Measurements from ENCODE around the gene CTSH. TPM values are rescaled to one million over a fixed set of nuclear protein-coding genes. Genes with fewer than 3 reads are reported as not detected.

Gene CTSH
- total RNA-seq, 4 donors from 2014 or later: 8.6 to 70.2 (median 41.0) TPM

DNA sequence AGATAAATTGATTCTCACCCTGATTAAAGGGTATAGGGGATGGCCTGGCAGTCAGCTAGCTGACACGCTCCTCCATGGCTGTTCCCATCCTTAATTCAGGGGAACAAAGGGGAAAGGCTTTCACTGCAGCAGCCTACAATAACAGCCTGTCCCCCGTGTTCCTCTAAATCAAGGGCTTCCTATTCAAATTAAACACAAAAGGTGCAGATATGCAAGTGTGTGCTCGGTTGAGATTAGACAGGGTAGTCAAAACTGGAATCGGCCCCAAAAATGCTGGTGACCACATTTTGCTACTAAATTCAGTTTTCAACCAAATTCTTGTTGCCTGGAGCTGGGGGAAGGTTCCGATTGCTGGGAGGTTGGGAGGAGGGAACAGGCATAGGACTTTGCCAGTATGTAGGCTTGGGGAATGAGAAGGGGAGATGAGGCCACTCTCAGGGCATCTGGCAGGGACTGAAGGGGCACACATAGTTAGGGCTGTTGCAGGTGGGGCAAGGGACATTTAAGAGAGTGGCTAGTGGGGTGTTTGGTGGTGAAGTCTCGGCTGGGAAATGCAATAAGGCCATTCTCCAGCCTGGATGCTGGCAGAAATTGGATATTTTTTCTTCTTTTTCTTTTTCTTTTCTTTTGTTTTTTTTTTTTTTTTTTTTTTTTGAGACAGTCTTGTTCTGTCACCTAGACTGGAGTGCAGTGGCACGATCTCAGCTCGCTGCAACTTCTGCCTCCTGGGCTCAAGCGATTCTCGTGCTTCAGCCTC is 32.9 kb upstream of the CTSH start:
- intact Hi-C loops (cut with DNase I; ENCODE audit: low total_unique reads) (loop anchor here (5.0 kb wide), 1 partner anchor 65 kb away; no protein-coding TSS in a partner anchor), in situ Hi-C loops (cut with MboI; ENCODE audit: low pct_ligation_motif_present in 1 of 4, low pct_unique_long_range_greater_than_20kb in 1 of 4, low sequenced_read_pairs in 3 of 4) (no loop called here)
- peaks cover 0 to 6% (median 0%) of the 10 kb centered on the region in 4 donors for H3K4me1 ChIP-seq
- no peak for DNase-seq
- TF ChIP-seq, protein P1, sequence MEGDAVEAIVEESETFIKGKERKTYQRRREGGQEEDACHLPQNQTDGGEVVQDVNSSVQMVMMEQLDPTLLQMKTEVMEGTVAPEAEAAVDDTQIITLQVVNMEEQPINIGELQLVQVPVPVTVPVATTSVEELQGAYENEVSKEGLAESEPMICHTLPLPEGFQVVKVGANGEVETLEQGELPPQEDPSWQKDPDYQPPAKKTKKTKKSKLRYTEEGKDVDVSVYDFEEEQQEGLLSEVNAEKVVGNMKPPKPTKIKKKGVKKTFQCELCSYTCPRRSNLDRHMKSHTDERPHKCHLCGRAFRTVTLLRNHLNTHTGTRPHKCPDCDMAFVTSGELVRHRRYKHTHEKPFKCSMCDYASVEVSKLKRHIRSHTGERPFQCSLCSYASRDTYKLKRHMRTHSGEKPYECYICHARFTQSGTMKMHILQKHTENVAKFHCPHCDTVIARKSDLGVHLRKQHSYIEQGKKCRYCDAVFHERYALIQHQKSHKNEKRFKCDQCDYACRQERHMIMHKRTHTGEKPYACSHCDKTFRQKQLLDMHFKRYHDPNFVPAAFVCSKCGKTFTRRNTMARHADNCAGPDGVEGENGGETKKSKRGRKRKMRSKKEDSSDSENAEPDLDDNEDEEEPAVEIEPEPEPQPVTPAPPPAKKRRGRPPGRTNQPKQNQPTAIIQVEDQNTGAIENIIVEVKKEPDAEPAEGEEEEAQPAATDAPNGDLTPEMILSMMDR (IDR thresholded peaks at IDR 0.05): no peak
- TF ChIP-seq POLR2A (IDR thresholded peaks at IDR 0.05): no peak
- no peak for TF ChIP-seq EP300 (IDR thresholded peaks at IDR 0.05; ENCODE audit: low read depth)
- TF ChIP-seq POLR2AphosphoS5 (IDR thresholded peaks at IDR 0.05): no peak
- H3K9me3 ChIP-seq: no peaks in the 10 kb centered on the region
- H3K36me3 ChIP-seq: no peaks in the 10 kb centered on the region
- no peak overlapping the region for H3K27ac ChIP-seq
- WGBS, 2 donors (ENCODE audit: low coverage in 1 of 2): 85 to 91% methylated on average over 5 to 10 of the region's 10 CpGs
- H3K4me3 ChIP-seq: no peak overlapping the region
- H3K27me3 ChIP-seq: no peaks in the 10 kb centered on the region

DNA sequence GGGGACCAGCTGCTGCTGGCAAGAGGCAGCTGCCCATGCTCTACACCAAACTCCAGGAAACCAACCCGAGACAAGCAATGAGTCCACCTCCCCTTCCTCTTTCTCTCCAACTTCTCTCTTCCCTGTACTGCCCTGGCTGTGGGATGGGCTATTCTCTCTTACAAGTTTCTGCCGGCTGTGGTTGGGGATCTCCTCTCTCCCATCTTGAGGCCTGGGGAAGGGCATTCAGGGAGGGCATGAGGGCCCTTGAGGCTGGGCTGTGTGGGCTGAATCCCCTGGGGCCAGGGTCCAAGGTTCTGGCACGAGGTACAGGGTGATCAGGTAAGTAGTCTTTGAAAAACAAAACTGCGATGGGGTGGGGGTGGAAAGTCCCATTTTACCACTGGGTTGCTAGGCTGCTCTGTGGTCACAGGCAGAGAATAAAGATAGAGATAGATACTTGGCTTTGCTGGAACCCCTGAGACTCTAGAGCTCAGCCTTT is 32.3 kb upstream of the CTSH start:
- TF ChIP-seq POLR2A (IDR thresholded peaks at IDR 0.05) (no peak), EP300 (IDR thresholded peaks at IDR 0.05; ENCODE audit: low read depth) (no peak), POLR2AphosphoS5 (IDR thresholded peaks at IDR 0.05) (no peak)
- TF ChIP-seq, protein P1 (IDR thresholded peaks at IDR 0.05): no peak
- Histone ChIP-seq H3K4me1 (peaks cover 0 to 6% (median 0%) of the 10 kb centered on the region in 4 donors), H3K27me3 (no peaks in the 10 kb centered on the region), H3K9me3 (no peaks in the 10 kb centered on the region), H3K27ac (peak overlapping the region in 3 of 4 donors; percentile 8 to 40 (median 37)), H3K4me3 (no peak overlapping the region), H3K36me3 (no peaks in the 10 kb centered on the region)
- 52% methylated on average over 4 of the region's 4 CpGs; no CpG with 5 or more reads in 1 of the 2 donors for WGBS, 2 donors (ENCODE audit: low coverage in 1 of 2)
- DNase-seq: no peak
- intact Hi-C loops (cut with DNase I; ENCODE audit: low total_unique reads): loop anchor here (5.0 kb wide), 1 partner anchor 65 kb away; no protein-coding TSS in a partner anchor
- in situ Hi-C loops (cut with MboI; ENCODE audit: low pct_ligation_motif_present in 1 of 4, low pct_unique_long_range_greater_than_20kb in 1 of 4, low sequenced_read_pairs in 3 of 4): no loop called here

DNA sequence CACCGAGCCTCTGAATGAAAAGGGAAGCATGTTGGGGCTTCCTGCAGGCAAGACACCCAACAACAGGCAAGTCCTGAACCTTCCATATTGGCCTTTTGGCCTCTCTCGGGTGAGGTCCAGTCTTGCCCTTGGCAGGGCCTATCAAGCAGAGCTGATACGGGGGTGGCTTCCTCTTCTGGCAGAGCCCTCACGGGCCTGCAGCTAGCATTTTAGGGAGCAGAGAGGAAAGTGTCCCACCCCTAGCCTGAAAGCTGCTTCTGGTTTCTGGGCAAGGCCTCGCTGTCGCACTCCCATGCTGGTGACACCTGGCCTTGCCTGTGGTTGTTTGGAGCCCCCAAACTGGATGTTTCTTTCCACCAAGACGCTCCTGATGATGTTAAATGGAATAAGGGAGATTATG is 31.8 kb upstream of the CTSH start:
- H3K4me1 ChIP-seq: peaks cover 0 to 6% (median 0%) of the 10 kb centered on the region in 4 donors
- in situ Hi-C loops (cut with MboI; ENCODE audit: low pct_ligation_motif_present in 1 of 4, low pct_unique_long_range_greater_than_20kb in 1 of 4, low sequenced_read_pairs in 3 of 4) (no loop called here), intact Hi-C loops (cut with DNase I; ENCODE audit: low total_unique reads) (loop anchor here (5.0 kb wide), 1 partner anchor 64 kb away; no protein-coding TSS in a partner anchor)
- no peak for DNase-seq
- TF ChIP-seq, protein P1 (IDR thresholded peaks at IDR 0.05): no peak
- no peaks in the 10 kb centered on the region for H3K36me3 ChIP-seq
- no peaks in the 10 kb centered on the region for H3K27me3 ChIP-seq
- H3K9me3 ChIP-seq: no peaks in the 10 kb centered on the region
- H3K27ac ChIP-seq: peak overlapping the region in 3 of 4 donors; percentile 8 to 40 (median 37)
- no peak overlapping the region for H3K4me3 ChIP-seq
- WGBS, 2 donors (ENCODE audit: low coverage in 1 of 2): 80 to 90% methylated on average over 1 to 7 of the region's 7 CpGs

DNA sequence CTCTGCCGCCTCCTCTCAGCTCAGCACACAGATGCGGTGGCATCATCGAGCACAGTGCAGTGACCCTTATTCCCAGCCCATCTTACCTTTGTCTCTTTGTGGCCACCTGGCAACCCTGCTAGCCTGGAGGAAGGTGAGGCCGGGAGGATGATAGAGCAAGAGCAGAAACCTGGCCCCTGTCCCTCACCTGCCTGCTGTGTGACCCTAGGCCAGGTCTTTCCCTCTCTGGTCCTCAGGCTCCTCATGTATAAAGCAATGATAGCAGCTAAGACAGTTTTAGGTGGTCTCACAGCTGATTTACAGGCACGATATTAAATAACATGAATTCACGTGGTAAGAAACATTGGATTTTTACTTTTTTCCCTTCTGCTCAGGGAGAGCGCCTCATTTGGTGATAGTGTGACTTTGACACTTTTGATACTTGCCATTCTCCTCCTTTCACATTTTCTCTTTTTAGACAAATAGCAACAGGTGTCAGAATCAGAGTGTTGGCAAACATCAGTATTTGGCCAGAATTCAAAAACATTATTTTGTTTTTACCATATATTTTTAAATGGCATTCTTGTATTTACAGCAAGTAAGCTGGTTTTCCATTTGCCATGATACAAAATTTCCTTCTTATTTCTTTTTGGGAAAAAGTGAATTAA is 29.5 kb upstream of the CTSH start:
- no peak for TF ChIP-seq POLR2AphosphoS5 (IDR thresholded peaks at IDR 0.05)
- TF ChIP-seq, protein P1 (IDR thresholded peaks at IDR 0.05): no peak
- no peak for TF ChIP-seq POLR2A (IDR thresholded peaks at IDR 0.05)
- no peak for TF ChIP-seq EP300 (IDR thresholded peaks at IDR 0.05; ENCODE audit: low read depth)
- WGBS, 2 donors (ENCODE audit: low coverage in 1 of 2): 87 to 94% methylated on average over 3 to 7 of the region's 7 CpGs
- no peak for DNase-seq
- Histone ChIP-seq H3K4me3 (no peak overlapping the region), H3K27me3 (no peaks in the 10 kb centered on the region), H3K27ac (no peak overlapping the region), H3K4me1 (peaks cover 0 to 8% (median 2%) of the 10 kb centered on the region in 4 donors), H3K36me3 (no peaks in the 10 kb centered on the region), H3K9me3 (no peaks in the 10 kb centered on the region)
- intact Hi-C loops (cut with DNase I; ENCODE audit: low total_unique reads) (no loop called here), in situ Hi-C loops (cut with MboI; ENCODE audit: low pct_ligation_motif_present in 1 of 4, low pct_unique_long_range_greater_than_20kb in 1 of 4, low sequenced_read_pairs in 3 of 4) (no loop called here)

All from transverse colon (tissue), 4 donors.